Measurements from ENCODE around the gene HOXD12.
A peak's percentile ranks its signal among the peaks of the same experiment; 100 is the strongest.

Gene HOXD12

DNA sequence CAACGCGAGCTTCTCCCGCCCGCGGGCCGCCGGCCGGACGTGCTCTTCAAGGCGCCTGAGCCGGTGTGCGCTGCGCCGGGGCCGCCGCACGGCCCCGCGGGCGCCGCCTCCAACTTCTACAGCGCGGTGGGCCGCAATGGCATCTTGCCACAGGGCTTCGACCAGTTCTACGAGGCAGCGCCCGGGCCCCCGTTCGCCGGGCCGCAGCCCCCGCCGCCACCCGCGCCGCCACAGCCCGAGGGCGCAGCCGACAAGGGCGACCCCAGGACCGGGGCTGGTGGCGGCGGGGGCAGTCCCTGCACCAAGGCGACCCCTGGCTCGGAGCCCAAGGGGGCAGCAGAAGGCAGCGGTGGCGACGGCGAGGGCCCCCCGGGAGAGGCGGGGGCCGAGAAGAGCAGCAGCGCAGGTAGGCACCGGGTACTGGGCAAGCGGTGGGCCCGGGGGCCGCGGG is 8.2 kb downstream of the HOXD12 start:
- DNase-seq: no peak

DNA sequence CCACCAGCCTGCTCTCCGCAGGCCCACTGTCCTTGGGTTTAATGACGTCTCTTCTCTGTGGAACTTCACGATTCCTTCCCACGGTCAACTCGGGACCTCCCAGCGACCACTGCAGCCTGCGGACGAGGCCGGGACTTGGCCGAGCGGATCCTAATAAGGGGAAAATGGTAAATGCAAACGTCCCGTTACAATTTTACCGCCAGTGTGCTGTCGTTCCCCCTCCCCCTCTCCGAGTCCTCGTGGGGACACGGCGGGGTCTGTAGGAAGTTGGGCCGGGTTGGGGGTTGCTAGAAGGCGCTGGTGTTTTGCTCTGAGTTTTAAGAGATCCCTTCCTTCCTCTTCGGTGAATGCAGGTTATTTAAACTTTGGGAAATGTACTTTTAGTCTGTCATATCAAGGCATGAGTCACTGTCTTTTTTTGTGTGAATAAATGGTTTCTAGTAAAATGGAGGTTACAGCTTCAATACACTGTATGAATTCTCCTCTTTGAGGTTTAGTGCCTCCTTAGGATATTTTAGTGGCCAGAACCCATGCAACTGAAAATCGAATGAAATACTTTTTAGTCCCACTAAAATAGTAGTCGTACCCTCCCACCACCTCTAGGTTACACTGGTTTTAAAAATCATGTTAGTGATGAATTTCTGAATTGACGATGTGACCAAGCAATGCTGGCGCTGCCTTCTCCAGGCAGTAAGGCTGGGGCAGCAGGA is 9.8 kb downstream of the HOXD12 start:
- DNase-seq: no peak

DNA sequence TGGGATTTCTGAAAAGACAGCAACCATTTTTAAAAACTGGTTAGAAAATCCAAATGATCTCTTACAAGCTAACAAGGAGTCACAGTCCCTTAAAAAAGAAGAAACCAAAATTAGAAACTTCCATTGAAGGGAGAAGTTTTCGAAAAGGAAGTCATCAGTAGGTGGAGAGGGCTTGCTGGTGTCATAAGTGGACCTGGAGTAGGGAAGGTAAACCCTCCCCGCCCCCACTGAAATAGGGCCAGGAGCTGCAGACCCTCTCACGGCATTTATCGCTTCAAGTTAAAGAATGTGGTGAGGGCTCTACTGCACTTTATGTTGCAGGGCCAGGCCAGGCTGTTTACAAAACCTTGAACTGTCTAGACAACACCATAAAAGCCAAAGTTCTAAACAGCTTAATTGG is 10.4 kb downstream of the HOXD12 start:
- no peak for DNase-seq

DNA sequence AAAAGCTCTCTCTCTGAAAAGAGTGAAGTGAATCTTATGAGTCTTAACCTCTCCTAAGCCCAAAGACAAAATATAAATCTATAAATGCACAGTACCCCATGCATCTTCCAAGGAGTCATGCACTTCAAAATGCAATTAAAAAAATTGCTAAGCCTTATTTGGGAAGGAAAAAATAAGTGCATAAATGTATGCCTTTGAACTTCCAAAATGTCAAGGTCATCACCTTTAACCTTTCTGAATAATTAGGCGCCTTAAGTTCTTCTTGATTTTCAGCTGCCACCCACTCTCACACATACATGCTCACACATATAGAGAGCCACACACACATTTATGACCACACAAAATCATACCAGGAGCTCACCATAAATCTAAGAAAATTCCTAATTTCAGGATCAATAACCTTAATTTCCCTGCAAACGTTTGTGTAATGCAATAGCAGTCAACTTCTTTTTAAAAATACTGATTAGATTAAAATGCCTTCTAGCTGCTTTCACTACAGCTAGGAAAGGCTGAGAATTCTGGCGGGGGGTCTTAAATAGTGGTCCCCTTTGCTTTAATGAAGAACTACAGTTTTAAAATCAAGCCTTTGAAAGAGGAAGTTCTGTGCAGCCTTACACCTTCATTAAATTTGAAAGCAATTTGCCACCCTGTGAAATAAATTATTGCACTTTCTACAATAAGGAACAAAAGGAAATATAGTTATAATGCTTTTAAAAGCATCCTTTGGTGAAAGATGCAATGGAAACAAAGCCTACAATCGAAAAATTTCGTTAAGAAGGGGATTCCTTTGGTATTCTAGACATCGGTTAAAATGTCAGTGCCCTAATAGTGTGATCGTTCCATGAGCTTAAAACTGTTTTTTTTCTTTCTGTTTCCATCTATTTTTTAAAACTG is 11.1 kb downstream of the HOXD12 start:
- no peak for DNase-seq

DNA sequence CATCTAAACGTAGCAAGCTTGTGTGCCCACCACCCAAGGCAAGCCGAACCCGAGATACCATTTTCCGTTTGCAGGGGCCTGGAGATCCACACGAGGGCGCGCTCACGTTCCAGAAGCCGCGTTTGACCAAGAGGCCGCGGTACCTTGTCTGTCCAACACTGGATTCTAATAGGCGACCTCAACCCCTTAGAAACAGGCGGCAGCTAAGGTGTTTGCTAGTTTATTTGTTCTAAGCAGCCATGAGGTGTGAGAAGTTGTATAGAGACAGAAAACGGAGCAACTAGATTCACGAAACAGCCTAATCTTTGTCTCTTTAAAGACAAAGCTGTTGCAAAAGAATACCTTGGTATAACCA is 11.7 kb downstream of the HOXD12 start:
- DNase-seq: peak in 1 of 2 donors; percentile 32

DNA sequence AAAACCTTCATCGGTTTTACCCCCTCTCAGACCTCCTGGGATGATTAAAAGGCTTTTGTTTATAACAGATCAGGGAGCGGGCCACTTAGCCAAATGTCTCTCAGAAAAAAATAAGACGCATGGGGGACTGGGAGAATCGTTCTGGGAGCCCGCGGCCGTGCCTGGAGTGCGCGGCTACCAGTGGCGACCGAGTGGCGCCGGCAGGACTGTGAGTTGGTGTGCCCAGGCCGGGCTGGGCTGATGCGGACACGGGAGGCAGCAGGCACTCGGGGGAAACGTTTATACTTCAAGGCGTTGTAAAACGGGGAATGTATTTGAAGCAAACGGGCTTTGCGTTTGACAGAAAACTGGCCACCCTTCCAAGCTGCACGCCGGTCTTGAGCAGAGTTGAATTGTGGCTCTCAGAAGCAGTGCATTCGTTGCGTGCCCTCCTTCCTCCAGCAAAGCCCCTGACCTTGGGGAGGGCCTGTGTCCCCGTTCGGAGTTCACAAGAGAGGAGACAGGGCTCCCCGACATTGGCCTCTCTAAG is 12.3 kb downstream of the HOXD12 start:
- no peak for DNase-seq

DNA sequence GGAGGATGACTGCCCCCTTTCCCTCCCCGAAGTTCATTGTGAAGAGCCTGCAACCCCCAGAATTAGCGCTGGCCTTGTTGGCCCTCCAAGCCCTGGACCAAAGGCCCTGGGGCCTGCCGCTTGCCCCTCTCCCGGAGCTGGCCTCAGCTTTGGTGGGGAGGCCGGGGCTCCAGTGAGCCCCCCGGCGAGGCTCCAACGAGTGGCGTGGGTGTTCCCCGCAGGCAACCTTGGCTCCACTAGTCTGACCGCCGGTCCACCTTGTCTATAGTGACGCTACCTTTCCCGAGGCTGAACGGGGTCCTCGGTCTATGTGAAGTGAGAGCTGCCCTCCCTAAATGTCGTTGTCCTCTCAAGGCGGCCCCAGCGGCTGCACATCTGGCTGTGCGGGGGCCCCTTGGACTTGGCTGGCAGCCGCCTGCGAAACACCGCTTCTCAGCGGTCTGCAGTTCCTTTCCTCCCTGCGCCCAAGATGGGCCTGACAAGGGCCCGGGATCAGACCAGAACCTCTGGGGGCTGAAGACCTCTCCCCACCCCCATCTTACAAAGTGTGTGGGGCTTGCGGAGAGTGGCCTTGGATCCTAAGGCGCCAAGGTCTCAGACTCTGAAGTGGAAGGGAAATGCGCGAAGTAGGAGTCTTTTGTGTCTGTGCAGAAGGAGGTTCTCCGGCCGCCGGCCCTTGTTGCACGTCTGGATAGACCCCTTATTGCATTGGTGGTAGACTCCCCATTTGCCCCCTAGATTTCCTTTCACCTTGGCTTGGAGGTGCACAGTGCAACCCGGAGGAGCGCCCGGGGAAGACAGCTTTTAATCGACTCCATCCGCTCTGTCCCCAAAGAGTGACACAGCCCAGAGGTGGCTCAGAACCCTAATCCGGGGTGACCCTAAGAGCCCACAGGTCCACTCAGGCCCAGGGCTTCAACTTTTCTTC is 13.0 kb downstream of the HOXD12 start:
- no peak for DNase-seq

DNA sequence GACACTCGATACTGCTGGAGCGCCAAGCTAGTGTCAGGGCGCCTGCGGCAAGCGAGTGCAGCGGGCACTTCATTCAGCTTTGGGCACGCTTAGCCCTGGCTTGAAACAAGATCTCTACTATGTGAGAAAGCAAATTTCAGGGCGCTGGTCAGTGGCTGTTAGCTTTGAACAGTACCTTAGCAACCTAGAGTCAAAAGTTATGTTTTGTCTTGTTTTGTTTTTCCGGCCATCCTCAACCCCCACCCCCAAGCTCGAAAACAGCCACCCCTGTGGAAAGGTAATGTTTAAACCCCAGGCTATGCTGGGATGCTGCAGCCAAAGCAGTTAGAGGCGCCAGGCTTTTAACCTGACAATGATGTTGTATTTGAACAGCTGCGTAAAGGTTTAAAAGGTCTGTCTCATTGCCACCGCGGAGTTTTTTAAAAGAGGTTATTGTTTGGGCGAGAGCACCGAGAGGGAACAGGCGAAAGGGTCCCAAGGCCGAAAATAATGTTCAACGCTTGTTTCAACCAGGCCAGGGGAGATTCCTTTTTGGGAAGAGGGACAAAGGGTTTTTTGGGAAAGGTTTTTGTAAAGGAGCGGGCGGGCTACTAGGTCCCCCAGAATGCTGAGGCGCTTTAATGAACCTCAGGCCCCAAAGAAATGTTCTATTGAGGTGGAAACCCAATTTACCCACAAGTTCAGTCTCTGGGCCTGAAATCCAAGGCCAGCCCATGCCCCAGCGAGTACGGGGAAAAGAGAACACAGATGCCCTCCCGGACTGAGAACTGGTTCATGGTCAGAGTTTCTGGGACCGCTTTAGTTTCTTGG is 14.7 kb downstream of the HOXD12 start:
- DNase-seq: no peak

DNA sequence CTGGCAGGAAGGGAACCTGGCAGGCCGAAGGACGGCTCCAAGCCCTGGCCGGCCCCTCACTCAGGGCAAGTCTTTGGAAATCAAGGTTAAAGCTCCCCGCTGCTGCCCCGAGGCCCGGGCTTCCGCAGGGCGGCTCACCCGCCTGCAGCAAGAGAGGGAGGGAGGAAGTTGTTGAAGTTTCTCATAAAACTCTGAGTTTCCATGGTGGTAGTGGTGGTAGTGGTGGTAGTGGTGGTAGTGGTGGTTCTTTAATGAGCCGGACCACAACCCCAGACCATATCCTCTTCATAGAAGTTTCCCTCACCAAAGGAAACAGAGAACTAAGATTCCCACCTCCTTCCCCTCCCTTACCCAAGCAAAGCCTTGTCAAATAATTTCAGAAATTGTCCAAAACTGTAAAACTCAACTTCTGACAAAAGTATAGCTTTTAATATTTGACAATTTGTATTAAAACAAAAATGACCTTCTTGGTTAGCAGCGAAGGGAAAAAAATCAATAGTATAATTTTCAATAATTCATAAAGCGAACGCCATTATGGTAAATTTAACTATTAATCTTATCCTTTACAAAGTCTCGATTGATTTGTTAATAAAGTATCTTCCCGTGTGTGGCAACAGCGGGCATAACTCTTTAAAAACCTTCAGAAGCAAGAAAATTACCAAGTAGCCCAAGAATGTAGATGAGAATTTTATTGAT is 15.5 kb downstream of the HOXD12 start:
- DNase-seq: no peak

DNA sequence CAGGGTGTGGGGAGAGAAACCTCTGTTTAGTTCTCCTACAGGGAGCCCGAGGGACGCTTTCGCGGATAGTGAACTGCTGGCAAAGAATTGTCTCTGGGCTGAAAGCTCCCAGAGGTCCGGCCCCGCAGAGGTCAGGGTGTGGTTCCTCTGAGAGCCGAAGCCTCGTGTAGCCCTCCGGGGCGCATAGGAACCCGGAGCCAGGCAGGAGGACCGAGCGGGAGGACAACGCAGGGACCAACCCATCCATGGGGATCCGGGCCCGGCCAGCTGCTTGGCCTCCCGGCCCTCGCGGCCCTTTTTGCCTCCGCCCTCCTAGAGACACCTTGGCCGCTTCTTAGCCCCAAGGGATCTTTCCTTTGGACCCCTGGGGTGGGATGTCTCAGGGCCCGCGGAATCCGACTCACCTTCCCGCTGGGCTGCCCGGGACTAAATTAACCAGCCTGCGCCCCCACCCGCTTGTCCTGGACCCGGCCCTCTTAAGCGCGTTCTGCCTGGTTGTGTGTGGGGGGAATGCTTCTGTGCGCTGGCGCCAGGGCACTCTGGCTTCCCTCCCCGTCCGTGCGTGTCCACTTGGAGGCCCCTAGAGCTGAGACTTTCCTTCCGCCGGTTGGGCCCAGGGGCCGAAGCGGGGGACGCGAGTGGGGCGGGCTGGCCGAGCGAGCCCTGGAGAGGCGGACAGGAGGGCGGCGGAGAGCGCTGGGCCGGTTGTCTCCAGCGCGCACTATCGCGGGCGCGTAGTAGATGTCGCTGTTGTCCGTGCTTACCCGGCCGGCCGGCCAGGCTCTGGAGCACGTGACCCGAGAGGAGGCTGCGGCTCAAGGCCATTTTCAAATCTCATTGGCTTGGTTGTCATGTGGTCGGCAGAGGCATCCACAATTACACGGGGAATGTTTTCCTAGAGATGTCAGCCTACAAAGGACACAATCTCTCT is 16.6 kb downstream of the HOXD12 start, which contains the start of gene HOXD10:
Gene HOXD10 (plus strand): TSS at position 896 of the 931 bp plus-strand sequence. CDS start 56 bp downstream, outside the sequence.
- DNase-seq: no peak

DNA sequence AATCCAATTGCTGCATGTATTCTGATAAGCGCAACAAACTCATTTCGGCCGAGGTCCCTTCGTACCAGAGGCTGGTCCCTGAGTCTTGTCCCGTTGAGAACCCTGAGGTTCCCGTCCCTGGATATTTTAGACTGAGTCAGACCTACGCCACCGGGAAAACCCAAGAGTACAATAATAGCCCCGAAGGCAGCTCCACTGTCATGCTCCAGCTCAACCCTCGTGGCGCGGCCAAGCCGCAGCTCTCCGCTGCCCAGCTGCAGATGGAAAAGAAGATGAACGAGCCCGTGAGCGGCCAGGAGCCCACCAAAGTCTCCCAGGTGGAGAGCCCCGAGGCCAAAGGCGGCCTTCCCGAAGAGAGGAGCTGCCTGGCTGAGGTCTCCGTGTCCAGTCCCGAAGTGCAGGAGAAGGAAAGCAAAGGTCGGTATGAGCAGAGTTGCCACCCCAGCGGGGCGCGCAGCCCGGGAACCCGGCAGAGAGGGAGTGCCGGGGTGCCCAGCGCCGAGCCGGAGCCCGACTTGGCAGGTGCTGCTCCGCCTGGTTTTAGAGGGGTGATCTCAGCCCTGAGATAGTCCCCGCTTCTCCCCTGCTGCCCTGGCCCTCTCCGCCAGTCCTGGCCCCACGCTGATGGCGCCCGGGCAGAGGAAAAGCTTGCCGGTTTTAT is 17.7 kb downstream of the HOXD12 start:
- DNase-seq: no peak

DNA sequence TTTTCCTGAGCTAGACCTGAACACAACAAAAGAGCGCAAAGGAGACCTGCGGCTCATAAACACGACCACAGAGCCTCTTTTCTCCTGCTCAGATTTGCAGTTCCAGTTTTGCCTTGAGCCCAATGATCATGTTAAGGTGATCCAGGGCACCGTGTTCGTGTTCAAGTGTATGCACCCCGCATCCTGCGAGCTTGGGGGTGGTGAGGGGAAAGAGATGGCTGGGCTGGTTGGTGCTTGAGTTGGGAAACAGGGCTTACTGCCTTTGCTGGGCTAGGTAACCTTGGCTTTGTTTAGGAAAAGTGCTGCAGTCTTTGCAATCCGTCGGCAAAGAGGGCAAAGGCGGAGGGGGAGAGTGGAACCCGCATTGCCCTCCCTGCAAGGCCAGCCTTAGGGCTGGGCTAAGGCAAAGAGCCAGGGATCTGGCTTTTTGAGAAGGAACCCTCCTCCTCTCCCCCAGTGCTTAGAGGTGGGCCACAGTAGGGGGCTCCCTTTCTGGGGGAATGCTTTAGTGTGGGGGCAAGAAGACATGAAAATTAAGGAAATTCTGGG is 18.3 kb downstream of the HOXD12 start:
- DNase-seq: no peak

DNA sequence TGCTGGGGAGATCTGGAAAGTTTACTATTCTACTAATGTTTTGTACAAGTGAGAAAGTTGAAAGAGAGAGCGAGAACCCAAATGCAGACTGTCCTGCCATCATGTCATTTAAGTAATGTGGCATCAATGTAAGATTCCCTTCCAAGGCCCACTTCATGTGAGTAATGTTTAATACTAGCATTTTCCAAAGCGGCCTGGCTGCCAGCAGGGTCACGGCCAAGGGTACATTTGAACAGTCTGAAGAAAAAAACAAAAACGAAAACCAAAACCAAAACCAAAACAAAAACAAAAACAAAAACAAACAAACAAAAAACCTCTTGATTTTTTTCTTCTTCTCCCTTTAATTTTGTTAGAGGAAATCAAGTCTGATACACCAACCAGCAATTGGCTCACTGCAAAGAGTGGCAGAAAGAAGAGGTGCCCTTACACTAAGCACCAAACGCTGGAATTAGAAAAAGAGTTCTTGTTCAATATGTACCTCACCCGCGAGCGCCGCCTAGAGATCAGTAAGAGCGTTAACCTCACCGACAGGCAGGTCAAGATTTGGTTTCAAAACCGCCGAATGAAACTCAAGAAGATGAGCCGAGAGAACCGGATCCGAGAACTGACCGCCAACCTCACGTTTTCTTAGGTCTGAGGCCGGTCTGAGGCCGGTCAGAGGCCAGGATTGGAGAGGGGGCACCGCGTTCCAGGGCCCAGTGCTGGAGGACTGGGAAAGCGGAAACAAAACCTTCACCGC is 19.2 kb downstream of the HOXD12 start:
- peak in 1 of 2 donors; percentile 7 for DNase-seq

DNA sequence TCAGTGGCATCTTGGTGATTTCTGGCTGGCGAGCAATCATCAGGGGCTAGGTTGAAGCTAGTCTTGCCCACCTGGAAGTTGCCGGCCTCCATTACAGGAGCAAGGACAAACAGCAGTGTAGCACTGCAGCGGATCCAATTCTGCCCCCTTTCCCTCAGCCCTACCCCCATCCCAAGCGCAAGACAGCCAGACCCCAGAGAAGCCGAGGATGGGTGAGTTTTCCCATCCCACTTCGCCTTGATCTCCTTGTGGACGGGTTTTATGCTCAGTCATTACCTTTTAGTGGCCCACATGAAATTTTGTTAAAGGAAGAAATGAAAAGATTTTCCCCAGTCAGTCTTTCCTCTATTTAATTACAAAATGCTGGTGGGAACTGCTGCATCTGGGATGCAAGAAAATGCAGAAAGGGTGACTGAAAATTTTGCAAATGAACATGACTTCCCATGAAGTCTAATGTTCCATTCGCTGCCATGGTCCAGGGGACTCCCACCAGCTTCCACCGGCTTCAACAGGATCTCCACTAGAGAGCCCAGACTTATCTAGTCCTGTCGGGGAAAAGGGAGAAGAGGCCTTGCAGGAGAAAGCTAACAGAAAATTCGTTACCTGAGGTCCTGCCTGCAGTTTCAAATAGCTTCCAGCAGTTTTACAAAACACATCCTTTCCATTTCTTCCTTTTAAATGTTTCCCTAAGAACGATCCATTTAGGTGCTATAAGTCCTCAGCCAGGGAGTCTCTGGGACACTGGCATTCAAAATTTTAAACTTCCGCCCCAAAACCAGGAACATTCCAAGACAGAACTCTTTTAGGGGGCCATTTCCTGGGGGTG is 21.0 kb downstream of the HOXD12 start:
- no peak for DNase-seq

DNA sequence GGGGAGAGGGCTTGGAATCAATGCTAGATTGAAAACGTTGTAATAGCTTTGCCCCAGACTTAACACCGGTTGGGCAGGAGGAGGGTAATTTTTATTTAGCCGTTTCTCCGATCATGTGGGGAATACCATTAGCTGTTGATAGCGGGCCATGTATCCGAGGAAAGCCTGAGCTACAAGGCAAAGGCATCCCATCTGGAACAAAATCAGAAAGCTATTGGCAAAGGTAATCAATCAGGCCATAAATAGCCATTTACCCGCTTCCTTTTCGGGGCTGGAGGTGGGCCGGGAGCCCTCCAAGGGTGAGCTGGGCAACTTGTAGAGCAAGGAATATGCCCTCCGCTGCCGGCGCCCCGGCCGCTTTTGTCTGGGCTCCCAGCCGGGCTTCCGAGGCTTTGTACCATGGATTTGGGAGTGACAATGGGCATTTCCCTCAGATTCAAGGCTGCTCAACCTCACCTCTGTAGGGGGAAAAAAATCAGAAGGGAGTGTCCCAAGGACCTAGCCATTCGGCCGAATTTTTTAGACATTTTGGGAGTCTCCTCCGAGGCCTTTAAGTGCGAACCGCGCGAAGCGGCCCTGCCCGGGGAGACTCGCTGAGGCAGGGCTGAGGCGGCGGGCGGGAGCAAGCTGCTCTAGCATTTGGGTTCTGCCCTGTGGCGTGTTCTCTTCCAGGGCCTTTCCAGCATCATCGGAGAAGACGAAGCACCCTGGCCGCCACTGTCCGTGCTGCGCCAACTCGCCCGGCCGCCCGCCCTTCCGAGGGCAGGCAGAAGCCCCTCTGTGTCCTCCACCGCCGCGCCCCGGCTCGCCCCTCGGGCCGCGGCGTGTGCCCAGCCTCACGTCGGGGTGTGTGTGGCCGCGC is 21.8 kb downstream of the HOXD12 start:
- DNase-seq: no peak

DNA sequence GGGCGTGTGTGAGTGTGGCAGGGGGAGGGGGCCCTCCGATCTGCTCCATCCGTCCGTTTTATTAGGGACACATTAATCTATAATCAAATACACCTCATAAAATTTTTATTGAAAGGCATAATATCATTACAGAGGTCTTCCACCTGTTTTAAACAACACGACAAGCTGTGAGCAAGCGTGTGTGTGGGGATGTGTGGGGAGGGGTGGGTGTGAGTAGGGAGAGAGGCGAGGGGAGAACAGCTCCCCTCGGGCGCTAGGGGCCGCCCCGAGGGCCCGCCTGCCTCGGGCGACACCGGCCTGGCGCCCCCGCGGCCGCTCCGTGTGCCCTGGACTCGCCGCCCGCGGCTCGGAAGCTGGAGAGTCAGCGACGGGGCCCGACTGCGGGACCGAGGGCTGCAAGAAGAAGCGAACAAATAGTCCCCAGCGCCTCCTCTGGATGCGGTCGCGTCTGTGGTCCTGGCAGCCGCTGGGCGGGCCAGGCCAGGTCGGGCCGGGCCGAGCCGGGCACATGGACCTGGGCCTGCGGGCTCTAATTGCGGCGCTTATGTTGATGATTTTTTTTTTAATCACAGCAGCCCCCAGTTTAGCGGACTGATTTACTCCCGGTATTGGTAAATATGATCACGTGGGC is 22.6 kb downstream of the HOXD12 start:
- DNase-seq: no peak

Data from bone marrow (tissue), 2 donors.